OCI-M1 (cell line): Measurements from ENCODE around the gene DCAF8L1.
A peak's percentile ranks its signal among the peaks of the same experiment; 100 is the strongest.
"Not testable (repeated sequence)": the region's sequence is repeated elsewhere in the genome, so short reads cannot be mapped to it uniquely, and the experiment has no call there.

Source experiments
- DNase-seq: peaks from one replicate; lab custom pipeline; 2025; lab: John Stamatoyannopoulos, UW

DCAF8L1 gene

GRCh38 chrX:27981349-27981748, at the start of gene DCAF8L1:
Gene DCAF8L1 (minus strand): TSS chrX:27981449. CDS start chrX:27981334, 115 bp downstream.
- DNase-seq = no peak

GRCh38 chrX:28022371-28022770, 41.1 kb upstream of the DCAF8L1 start:
- no peak for DNase-seq

- DNase-seq = peak; percentile 8
Observed at GRCh38 chrX:28016823-28017222, 35.6 kb upstream of the DCAF8L1 start.

GRCh38 chrX:28015993-28016392, 34.7 kb upstream of the DCAF8L1 start:
- no peak for DNase-seq

GRCh38 chrX:28010875-28011274, 29.6 kb upstream of the DCAF8L1 start:
- DNase-seq = peak; percentile 85

- DNase-seq = no peak
Observed at GRCh38 chrX:27998666-27999065, 17.4 kb upstream of the DCAF8L1 start.

GRCh38 chrX:27997622-27998021, 16.4 kb upstream of the DCAF8L1 start:
- DNase-seq = no peak

- DNase-seq = no peak
Observed at GRCh38 chrX:27996132-27996531, 14.9 kb upstream of the DCAF8L1 start.

GRCh38 chrX:27995611-27996010, 14.4 kb upstream of the DCAF8L1 start:
- DNase-seq = peak; percentile 50

- DNase-seq = no peak
Observed at GRCh38 chrX:27987862-27988646, 6.8 kb upstream of the DCAF8L1 start.

GRCh38 chrX:27976934-27977333, 4.3 kb downstream of the DCAF8L1 start:
- DNase-seq = peak; percentile 22

GRCh38 chrX:27976284-27976683, 5.0 kb downstream of the DCAF8L1 start:
- peak; percentile 10 for DNase-seq

- DNase-seq = peak; percentile 1
Observed at GRCh38 chrX:27968878-27969277, 12.4 kb downstream of the DCAF8L1 start.

GRCh38 chrX:27968352-27968751, 12.9 kb downstream of the DCAF8L1 start:
- DNase-seq = no peak

- peak; percentile 24 for DNase-seq
Observed at GRCh38 chrX:27966955-27967354, 14.3 kb downstream of the DCAF8L1 start.

- peak; percentile 24 for DNase-seq
Observed at GRCh38 chrX:27966492-27966891, 14.8 kb downstream of the DCAF8L1 start.

- not testable (repeated sequence) for DNase-seq
Observed at GRCh38 chrX:27965348-27965747, 15.9 kb downstream of the DCAF8L1 start.

- DNase-seq = no peak
Observed at GRCh38 chrX:27964432-27964831, 16.8 kb downstream of the DCAF8L1 start.

- peak; percentile 39 for DNase-seq
Observed at GRCh38 chrX:27960410-27960809, 20.8 kb downstream of the DCAF8L1 start.

GRCh38 chrX:27953171-27953570, 28.1 kb downstream of the DCAF8L1 start:
- DNase-seq = peak; percentile 71

- no peak for DNase-seq
Observed at GRCh38 chrX:27933361-27933760, 47.9 kb downstream of the DCAF8L1 start.
